HG03066 (cell line): ENCODE data around the gene MST1.

Experiments used
- ATAC-seq: cut with Tn5 transposase; IDR thresholded peaks from one replicate; pipeline ENCODE4 v1.9.1; 2021; ENCODE audit warnings: low read depth; ENCODE audit not compliant: unreplicated experiment

The MST1 gene

GRCh38 chr3:49639551-49639950 lies 49.7 kb downstream of the MST1 start:
- ATAC-seq = no peak

DNA sequence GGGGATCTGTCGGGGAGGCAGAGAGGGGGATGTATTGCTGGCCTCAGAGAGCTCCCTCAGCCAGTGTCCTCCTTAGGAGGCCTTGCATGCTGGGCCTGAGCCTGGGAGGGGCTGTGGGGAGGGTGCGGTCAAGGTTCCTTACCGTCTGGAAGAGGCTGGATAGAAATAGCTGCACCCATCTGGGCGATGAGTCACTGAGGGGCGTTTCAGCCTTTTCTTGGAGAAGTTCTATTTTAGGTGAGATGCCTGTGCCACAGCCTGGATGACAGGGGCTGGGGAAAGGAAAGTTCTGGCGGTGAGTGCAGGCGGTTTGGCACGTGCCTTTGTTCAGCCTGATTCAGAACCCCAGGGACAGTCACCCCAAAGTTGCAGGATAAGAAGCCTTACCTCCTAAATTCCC lies 50.8 kb downstream of the MST1 start:
- ATAC-seq = no peak

- ATAC-seq = no peak
These were observed 52.2 kb downstream of the MST1 start for GRCh38 chr3:49636883-49637609.

GRCh38 chr3:49634736-49635135 lies 54.5 kb downstream of the MST1 start:
- ATAC-seq = no peak
